Breast epithelium (tissue), 3 donors: ENCODE measurements around the gene LRRK1.

Source experiments
- CTCF ChIP-seq, 3 donors: fragments of 450-650 bp; IDR thresholded peaks; one replicate each; pipeline ENCODE4 v1.5.1; 2016 to 2017; ENCODE audit warnings: antibody characterized with exemption in 3 of 3, mild to moderate bottlenecking in 3 of 3, moderate library complexity in 3 of 3
- POLR2AphosphoS5 ChIP-seq, 3 donors: sonication (generic); formaldehyde crosslinking; IDR thresholded peaks; one replicate each; pipeline ENCODE4 v1.6.1; 2017; ENCODE audit warnings: antibody characterized with exemption in 3 of 3

DNA sequence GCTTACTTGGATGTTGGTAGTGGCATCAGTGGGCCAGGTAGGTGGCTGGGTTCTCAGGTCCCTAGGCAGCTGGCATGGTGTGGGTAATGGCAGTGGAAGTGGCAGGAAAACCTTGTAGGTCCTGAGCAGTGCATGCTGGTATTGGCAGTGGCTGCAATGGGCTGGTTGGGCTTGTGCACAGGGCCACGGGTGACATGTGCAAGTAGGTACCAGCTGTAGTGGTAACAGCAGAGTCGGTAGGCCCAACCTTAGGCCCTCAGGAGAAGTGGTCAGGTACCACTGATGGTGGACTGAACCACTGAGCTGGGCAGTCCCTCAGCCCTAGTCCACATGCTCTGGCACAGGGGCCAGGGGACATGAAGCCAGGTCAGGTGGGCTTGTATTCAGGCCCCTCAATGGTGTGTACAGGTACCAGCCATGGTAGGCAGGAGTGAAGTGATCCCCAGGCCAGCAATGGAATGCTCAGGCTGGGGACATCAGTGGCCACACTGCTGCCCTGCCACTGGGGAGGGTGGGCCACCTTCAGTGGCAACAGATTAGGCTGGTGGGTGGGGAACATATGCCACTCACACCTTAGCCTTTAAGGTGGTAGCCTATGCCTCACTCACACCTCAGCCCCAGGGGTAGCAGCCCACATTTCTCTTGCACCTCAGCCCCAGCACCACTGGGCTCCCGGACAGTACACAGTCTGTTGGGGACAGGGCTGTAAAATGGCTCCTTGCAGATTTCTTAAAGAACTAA lies 118.1 kb downstream of the LRRK1 start:
- TF ChIP-seq CTCF (IDR thresholded peaks at IDR 0.05) (no peak), POLR2AphosphoS5 (IDR thresholded peaks at IDR 0.05) (no peak)
